H4 (cell line): ENCODE data around the gene RNF145. TPM values are rescaled to one million over a fixed set of nuclear protein-coding genes. Genes with fewer than 3 reads are reported as not detected.
"Not testable (repeated sequence)": the region's sequence is repeated elsewhere in the genome, so short reads cannot be mapped to it uniquely, and the experiment has no call there.

ENCODE experiments used
- DNase-seq: peaks from one replicate; pipeline ENCODE4 v3.0.0-alpha.2; 2015; ENCODE audit warnings: low spot score
- total RNA-seq: library from RNA; depleted of rRNA; stranded (reverse); fragments of >200 nt; shearing (Covaris generic); gene quantifications from 2 replicates; pipeline ENCODE4 v1.2.3, GENCODE V29; 2014; rRNA removed

Gene RNF145
- total RNA-seq, 1 experiment from 2014 or later = 37.2 TPM

- DNase-seq = not testable (repeated sequence)
Observed at GRCh38 chr5:159118958-159119659, 90.2 kb downstream of the RNF145 start.

- no peak for DNase-seq
Observed at GRCh38 chr5:159113405-159113804, 95.9 kb downstream of the RNF145 start.

GRCh38 chr5:159112436-159112835 lies 96.9 kb downstream of the RNF145 start:
- DNase-seq = no peak

Other genes starting within 250 kb of the RNF145 start
- 1.9 and 3.0 TPM in 2 replicates for gene EBF1, start 109.6 kb downstream of the RNF145 start, total RNA-seq
- 38.6 and 44.4 TPM in 2 replicates for gene UBLCP1, start 53.7 kb upstream of the RNF145 start, total RNA-seq
- gene IL12B, start 120.9 kb upstream of the RNF145 start, total RNA-seq = not detected in 2 replicates